Measurements from ENCODE around the gene MKRN3.
A peak's percentile ranks its signal among the peaks of the same experiment; 100 is the strongest.

MKRN3 gene

DNA sequence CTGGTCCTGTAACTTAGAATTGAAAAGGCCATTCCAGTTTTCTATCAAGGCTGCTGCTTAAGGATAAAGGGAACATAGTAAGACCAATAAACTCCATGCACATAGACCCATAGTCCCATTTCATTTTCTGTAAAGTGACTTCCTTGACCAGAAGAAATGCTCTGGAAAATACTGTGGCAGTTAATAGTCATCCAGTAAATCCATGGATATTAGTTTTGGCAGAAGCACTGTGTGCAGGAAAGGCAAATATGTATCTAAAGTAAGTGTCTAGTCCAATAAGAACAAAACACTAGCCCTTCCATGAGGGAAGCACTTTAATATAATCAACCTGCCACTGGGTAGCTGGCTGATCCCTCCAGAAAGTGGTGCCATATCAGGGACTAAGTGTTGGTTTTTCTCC lies 19.3 kb upstream of the MKRN3 start:
- H3K9ac ChIP-seq: no peak overlapping the region
- peaks cover 0 to 9% (median 0%) of the 10 kb centered on the region in 11 experiments; a peak in 2 of 22 replicates for H3K9me3 ChIP-seq (replicated peaks in 1 of 11)
- no peaks in the 10 kb centered on the region for H3K36me3 ChIP-seq
- H3K4me1 ChIP-seq: peaks cover 0 to 34% (median 21%) of the 10 kb centered on the region in 10 experiments; a peak in 16 of 20 replicates
- TF ChIP-seq Cebpa-rat (IDR thresholded peaks at IDR 0.05): no peak
- H3K27ac ChIP-seq: no peak overlapping the region
- H3K4me3 ChIP-seq: no peak overlapping the region
- no peaks in the 10 kb centered on the region for H4K20me1 ChIP-seq
- H3K4me2 ChIP-seq: peak overlapping the region in 9 of 11 experiments; percentile 16 to 61 (median 50); a peak in 17 of 22 replicates
- H3K27me3 ChIP-seq: no peaks in the 10 kb centered on the region

- Histone ChIP-seq H3K36me3 (no peaks in the 10 kb centered on the region), H4K20me1 (no peaks in the 10 kb centered on the region), H3K4me3 (no peak overlapping the region), H3K4me1 (peaks cover 0 to 34% (median 21%) of the 10 kb centered on the region in 10 experiments; a peak in 16 of 20 replicates), H3K4me2 (peak overlapping the region in 1 of 11 experiments; percentile 61; a peak in 2 of 22 replicates), H3K9ac (no peak overlapping the region), H3K27ac (no peak overlapping the region), H3K27me3 (no peaks in the 10 kb centered on the region), H3K9me3 (replicated peaks in 1 of 11) (peaks cover 0 to 5% (median 0%) of the 10 kb centered on the region in 11 experiments; a peak in 1 of 22 replicates)
- no peak for TF ChIP-seq Cebpa-rat (IDR thresholded peaks at IDR 0.05)
Observed at GRCh38 chr15:23548071-23548470, 17.4 kb upstream of the MKRN3 start.

DNA sequence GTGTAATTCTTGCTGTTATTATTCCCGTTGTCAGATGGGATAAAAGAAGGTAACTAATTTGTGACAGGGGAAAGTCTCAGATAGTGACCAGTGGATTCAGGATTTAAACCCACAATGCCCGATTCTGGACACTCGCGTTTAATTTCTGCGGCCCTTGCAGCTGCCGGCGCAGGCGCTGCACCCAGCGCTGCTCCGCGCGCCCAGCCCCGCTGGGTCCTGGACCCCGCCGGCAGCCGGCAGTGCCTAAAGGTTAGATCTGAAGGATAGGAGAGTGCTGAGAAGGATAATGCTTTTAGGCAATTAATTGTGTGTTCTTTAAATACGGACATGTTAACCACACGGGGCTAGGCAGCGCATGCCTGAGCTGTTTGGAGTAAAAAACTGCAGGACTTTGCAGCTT lies 3.6 kb upstream of the MKRN3 start:
- TF ChIP-seq Cebpa-rat (IDR thresholded peaks at IDR 0.05): no peak
- Histone ChIP-seq H3K27ac (no peak overlapping the region), H3K9ac (no peak overlapping the region), H3K9me3 (replicated peaks in 1 of 11) (peaks cover 0 to 4% (median 0%) of the 10 kb centered on the region in 11 experiments; a peak in 4 of 22 replicates), H3K27me3 (no peaks in the 10 kb centered on the region), H3K4me2 (no peak overlapping the region), H3K4me1 (peaks cover 7 to 31% (median 17%) of the 10 kb centered on the region in 10 experiments; a peak in 16 of 20 replicates), H3K36me3 (no peaks in the 10 kb centered on the region), H3K4me3 (no peak overlapping the region), H4K20me1 (no peaks in the 10 kb centered on the region)

DNA sequence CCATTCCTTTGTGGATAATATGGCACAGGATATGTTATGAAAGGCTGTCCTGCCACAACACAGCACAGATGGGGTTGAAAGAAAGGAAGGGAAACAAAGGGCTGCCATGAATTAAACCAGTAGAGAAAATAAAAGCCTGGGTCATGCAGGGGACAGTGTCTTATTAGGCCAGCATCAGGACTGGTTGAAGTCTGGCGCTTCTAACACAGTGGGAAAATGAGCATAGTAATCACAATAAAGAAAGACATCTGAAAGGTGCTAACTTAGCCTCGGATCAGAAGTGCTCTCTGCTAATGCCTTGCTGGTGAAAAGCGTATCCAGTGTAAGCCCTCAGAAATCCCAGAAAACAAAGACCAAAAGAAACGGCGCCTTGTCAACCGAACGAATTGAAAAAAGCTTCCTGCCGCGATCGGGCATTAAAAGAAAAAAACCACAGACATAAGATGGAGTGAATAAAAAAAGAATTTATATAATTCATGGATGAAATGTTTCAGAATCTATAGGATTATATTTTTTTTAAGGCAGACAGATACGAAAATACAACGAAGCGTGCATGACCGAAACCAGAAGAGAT lies 566 bp upstream of the MKRN3 start:
- peaks cover 7 to 43% (median 24%) of the 10 kb centered on the region in 10 experiments; a peak in 16 of 20 replicates for H3K4me1 ChIP-seq
- H4K20me1 ChIP-seq: no peaks in the 10 kb centered on the region
- H3K27me3 ChIP-seq: no peaks in the 10 kb centered on the region
- peak overlapping the region in 8 of 11 experiments; percentile 65 to 85 (median 76); a peak in 9 of 22 replicates for H3K4me2 ChIP-seq
- peak overlapping the region in 8 of 11 experiments; percentile 78 to 89 (median 82); a peak in 12 of 22 replicates for H3K27ac ChIP-seq
- H3K4me3 ChIP-seq: peak overlapping the region in 2 of 10 experiments; percentile 60 to 61; a peak in 3 of 20 replicates
- TF ChIP-seq Cebpa-rat (IDR thresholded peaks at IDR 0.05): no peak
- H3K36me3 ChIP-seq: no peaks in the 10 kb centered on the region
- peaks cover 0 to 4% (median 0%) of the 10 kb centered on the region in 11 experiments; a peak in 3 of 22 replicates for H3K9me3 ChIP-seq (replicated peaks in 1 of 11)
- peak overlapping the region in 2 of 11 experiments; percentile 70 to 81; a peak in 3 of 22 replicates for H3K9ac ChIP-seq

DNA sequence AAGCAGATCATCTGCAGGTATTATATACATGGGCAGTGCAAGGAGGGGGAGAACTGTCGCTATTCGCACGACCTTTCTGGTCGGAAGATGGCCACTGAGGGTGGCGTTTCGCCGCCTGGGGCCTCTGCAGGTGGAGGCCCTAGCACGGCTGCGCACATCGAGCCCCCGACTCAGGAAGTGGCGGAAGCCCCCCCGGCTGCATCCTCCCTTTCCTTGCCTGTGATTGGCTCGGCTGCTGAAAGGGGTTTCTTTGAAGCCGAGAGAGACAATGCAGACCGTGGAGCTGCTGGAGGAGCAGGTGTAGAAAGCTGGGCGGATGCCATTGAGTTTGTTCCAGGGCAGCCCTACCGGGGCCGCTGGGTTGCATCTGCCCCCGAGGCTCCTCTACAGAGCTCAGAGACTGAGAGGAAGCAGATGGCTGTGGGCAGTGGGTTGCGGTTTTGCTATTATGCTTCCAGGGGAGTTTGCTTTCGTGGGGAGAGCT lies 639 bp downstream of the MKRN3 start:
- H3K4me3 ChIP-seq: peak overlapping the region; percentile 39 to 70 (median 60)
- no peaks in the 10 kb centered on the region for H4K20me1 ChIP-seq
- H3K4me2 ChIP-seq: peak overlapping the region; percentile 65 to 85 (median 76)
- H3K4me1 ChIP-seq: peaks cover 7 to 35% (median 21%) of the 10 kb centered on the region in 10 experiments; a peak in 16 of 20 replicates
- peak overlapping the region; percentile 66 to 81 (median 75) for H3K9ac ChIP-seq
- H3K9me3 ChIP-seq (replicated peaks in 1 of 11): peaks cover 0 to 4% (median 0%) of the 10 kb centered on the region in 11 experiments; a peak in 3 of 22 replicates
- H3K36me3 ChIP-seq: no peaks in the 10 kb centered on the region
- no peak for TF ChIP-seq Cebpa-rat (IDR thresholded peaks at IDR 0.05)
- H3K27me3 ChIP-seq: no peaks in the 10 kb centered on the region
- H3K27ac ChIP-seq: peak overlapping the region; percentile 57 to 89 (median 78); a peak in 21 of 22 replicates

DNA sequence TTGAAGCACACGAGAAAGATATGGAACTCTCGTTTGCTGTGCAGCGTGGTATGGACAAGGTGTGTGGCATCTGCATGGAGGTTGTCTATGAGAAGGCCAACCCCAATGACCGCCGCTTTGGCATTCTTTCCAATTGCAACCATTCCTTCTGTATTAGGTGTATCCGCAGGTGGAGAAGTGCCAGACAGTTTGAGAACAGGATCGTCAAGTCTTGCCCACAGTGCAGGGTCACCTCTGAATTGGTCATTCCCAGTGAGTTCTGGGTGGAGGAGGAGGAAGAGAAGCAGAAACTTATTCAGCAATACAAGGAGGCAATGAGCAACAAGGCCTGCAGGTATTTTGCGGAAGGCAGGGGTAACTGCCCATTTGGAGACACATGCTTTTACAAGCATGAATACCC lies 1.2 kb downstream of the MKRN3 start:
- TF ChIP-seq Cebpa-rat (IDR thresholded peaks at IDR 0.05): no peak
- Histone ChIP-seq H3K4me3 (peak overlapping the region in 8 of 10 experiments; percentile 39 to 70 (median 60); a peak in 13 of 20 replicates), H4K20me1 (no peaks in the 10 kb centered on the region), H3K4me1 (peaks cover 7 to 35% (median 21%) of the 10 kb centered on the region in 10 experiments; a peak in 16 of 20 replicates), H3K9me3 (replicated peaks in 1 of 11) (peaks cover 0 to 4% (median 0%) of the 10 kb centered on the region in 11 experiments; a peak in 3 of 22 replicates), H3K36me3 (no peaks in the 10 kb centered on the region), H3K27me3 (no peaks in the 10 kb centered on the region), H3K4me2 (peak overlapping the region; percentile 65 to 85 (median 76)), H3K27ac (peak overlapping the region in 1 of 11 experiments; percentile 5; a peak in 1 of 22 replicates), H3K9ac (no peak overlapping the region; a peak in 1 of 22 replicates)

- TF ChIP-seq Cebpa-rat (IDR thresholded peaks at IDR 0.05): no peak
- Histone ChIP-seq H3K4me1 (peaks cover 7 to 35% (median 21%) of the 10 kb centered on the region in 10 experiments; a peak in 16 of 20 replicates), H3K9me3 (replicated peaks in 1 of 11) (peaks cover 0 to 4% (median 0%) of the 10 kb centered on the region in 11 experiments; a peak in 3 of 22 replicates), H3K27me3 (no peaks in the 10 kb centered on the region), H3K4me2 (peak overlapping the region in 2 of 11 experiments; percentile 32 to 79; a peak in 2 of 22 replicates), H3K36me3 (no peaks in the 10 kb centered on the region), H4K20me1 (no peaks in the 10 kb centered on the region), H3K27ac (no peak overlapping the region), H3K9ac (no peak overlapping the region), H3K4me3 (no peak overlapping the region)
Observed at GRCh38 chr15:23567921-23568320, 2.4 kb downstream of the MKRN3 start.

- no peak for TF ChIP-seq Cebpa-rat (IDR thresholded peaks at IDR 0.05)
- H4K20me1 ChIP-seq: no peaks in the 10 kb centered on the region
- H3K4me2 ChIP-seq: 0 out of 22 replicates have a peak overlapping the region, but pooled peaks of 1 of the 11 experiments have one; percentile 15
Observed at GRCh38 chr15:23569151-23569925, 3.9 kb downstream of the MKRN3 start.

More at GRCh38 chr15:23569151-23569925, 3.9 kb downstream of the MKRN3 start:
- Histone ChIP-seq H3K4me1 (peaks cover 7 to 35% (median 21%) of the 10 kb centered on the region in 10 experiments; a peak in 16 of 20 replicates), H3K9me3 (replicated peaks in 1 of 11) (peaks cover 0 to 4% (median 0%) of the 10 kb centered on the region in 11 experiments; a peak in 3 of 22 replicates), H3K36me3 (no peaks in the 10 kb centered on the region), H3K27ac (no peak overlapping the region), H3K27me3 (no peaks in the 10 kb centered on the region), H3K9ac (no peak overlapping the region), H3K4me3 (no peak overlapping the region)

All from BLaER1 treated with 17β-estradiol and CSF1 and Interleukin-3, amounts not matched to agents 10 nM and 100 nM (cell line).